ENCODE measurements around the gene MYOM1. TPM values are rescaled to one million over a fixed set of nuclear protein-coding genes. Genes with fewer than 3 reads are reported as not detected.
A peak's percentile ranks its signal among the peaks of the same experiment; 100 is the strongest.

The MYOM1 gene
- total RNA-seq, 2 experiments from 2014 or later, result 1.0 to 1.3 TPM

DNA sequence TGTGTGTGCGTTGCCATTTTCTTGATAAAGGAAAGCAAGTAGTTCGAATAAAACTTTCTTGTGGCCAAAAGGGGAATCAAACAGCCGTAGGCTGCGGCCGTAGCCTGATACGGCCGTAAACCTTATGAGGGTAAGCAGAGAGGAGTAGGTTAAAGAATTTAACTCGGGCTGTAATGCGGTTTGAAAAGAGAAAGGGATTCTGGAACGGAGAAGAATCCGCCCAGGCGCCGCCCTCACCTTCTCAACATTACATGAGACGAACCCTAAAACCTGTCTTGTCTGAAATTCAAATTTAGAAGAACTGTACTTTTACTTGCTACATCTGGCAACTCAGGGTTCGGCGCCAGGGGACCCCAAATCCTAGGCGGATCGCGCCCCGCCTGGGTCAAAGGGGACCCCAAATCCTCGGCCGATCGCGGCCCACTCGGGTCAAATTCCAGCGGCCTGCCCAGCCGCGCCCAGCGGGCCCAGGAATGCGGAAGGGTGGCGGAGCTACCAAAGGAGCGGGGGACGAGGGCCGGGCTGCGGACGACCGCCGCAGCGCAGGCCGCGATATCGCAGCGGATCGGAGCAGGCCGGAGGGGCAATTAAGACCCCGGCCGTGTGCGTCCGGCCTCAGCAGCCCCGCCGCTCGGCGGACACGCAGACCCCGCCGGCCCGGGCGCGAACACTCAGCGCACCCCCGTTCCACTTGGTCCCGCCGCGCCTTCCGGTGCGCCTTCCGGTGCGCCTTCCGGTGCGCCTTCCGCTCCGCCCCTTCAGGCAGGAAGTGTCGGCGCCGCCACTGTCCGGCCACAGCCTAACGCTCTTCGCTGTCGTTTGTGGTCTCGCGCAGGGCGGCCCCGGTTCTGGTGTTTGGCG is 41.8 kb upstream of the MYOM1 start, which contains the start of gene MYL12B:
MYL12B (plus strand) TSS at position 761 of the 861 bp plus-strand sequence. CDS start 10,766 bp downstream, outside the sequence.
- peak within 1 kb of the TSS; percentile 99 for H3K27ac Mint-ChIP-seq

DNA sequence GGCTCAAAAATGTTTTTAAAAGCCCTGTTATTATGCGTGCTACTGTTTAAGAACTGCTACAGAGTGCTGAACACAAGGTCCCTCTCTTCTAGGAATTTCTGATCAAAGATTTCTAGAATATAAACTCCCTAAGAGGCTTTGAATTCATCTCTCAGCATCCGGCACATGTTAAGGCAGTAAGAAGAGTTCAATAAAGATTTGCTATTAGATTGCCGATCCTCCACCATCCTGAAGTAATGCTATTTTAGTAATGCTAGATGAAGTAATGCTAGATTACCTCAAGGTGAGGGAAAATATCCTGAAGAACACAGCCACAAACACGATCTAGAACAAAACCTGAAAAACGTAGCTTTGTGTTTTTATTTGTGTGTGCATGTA is 41.2 kb upstream of the MYOM1 start:
- CTCF ChIA-PET, result interaction anchor here (0.6 to 2.8 kb wide), 4 partner anchors 9 to 37 kb away, joined by 3 to 16 read pairs (median 6); partner anchors contain the start of gene MYL12A
- Mint-ChIP-seq H3K27ac (peak overlapping the region; percentile 99), H3K9me3 (no peaks in the 10 kb centered on the region), H3K27me3 (no peaks in the 10 kb centered on the region), H3K4me1 (ENCODE audit: low read depth) (peaks cover 57% of the 10 kb centered on the region), H3K4me3 (peak overlapping the region; percentile 91), H3K36me3 (ENCODE audit: low read depth) (peaks cover 37% of the 10 kb centered on the region)
- TF ChIP-seq, protein P1, sequence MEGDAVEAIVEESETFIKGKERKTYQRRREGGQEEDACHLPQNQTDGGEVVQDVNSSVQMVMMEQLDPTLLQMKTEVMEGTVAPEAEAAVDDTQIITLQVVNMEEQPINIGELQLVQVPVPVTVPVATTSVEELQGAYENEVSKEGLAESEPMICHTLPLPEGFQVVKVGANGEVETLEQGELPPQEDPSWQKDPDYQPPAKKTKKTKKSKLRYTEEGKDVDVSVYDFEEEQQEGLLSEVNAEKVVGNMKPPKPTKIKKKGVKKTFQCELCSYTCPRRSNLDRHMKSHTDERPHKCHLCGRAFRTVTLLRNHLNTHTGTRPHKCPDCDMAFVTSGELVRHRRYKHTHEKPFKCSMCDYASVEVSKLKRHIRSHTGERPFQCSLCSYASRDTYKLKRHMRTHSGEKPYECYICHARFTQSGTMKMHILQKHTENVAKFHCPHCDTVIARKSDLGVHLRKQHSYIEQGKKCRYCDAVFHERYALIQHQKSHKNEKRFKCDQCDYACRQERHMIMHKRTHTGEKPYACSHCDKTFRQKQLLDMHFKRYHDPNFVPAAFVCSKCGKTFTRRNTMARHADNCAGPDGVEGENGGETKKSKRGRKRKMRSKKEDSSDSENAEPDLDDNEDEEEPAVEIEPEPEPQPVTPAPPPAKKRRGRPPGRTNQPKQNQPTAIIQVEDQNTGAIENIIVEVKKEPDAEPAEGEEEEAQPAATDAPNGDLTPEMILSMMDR (IDR thresholded peaks at IDR 0.05), result no peak
- POLR2A ChIA-PET, result interaction anchor here (0.5 to 2.9 kb wide), 8 partner anchors 9 to 345 kb away, joined by 3 to 34 read pairs (median 4); partner anchors contain the start of gene MYL12A
- peak; percentile 1 for ATAC-seq
- intact Hi-C loops (cut with micrococcal nuclease), result loop anchor here (5.0 kb wide), 2 partner anchors 191 to 689 kb away; partner anchors contain the start of genes METTL4, NDC80 and TGIF1
- no peak for DNase-seq

More for the DNA sequence above, 41.8 kb upstream of the MYOM1 start, which contains the start of gene MYL12B:
- Mint-ChIP-seq H3K4me3 (peak within 1 kb of the TSS; percentile 91), H3K4me1 (ENCODE audit: low read depth) (peaks cover 59% of the 10 kb centered on the region), H3K36me3 (ENCODE audit: low read depth) (peaks cover 34% of the 10 kb centered on the region), H3K27me3 (no peaks in the 10 kb centered on the region), H3K9me3 (no peaks in the 10 kb centered on the region)
- intact Hi-C loops (cut with micrococcal nuclease), result loop anchor here (5.0 kb wide), 2 partner anchors 191 to 689 kb away; partner anchors contain the start of genes METTL4, NDC80 and TGIF1
- ATAC-seq (peak; percentile 81), DNase-seq (peak; percentile 85)
- CTCF ChIA-PET, result interaction anchor here (0.6 to 2.8 kb wide), 3 partner anchors 10 to 14 kb away, joined by 3 to 16 read pairs (median 8); partner anchors contain the start of gene MYL12A
- POLR2A ChIA-PET, result interaction anchor here (0.5 to 2.9 kb wide), 8 partner anchors 10 to 344 kb away, joined by 3 to 34 read pairs (median 4); partner anchors contain the start of gene MYL12A
- TF ChIP-seq, protein P1 (IDR thresholded peaks at IDR 0.05), result no peak

DNA sequence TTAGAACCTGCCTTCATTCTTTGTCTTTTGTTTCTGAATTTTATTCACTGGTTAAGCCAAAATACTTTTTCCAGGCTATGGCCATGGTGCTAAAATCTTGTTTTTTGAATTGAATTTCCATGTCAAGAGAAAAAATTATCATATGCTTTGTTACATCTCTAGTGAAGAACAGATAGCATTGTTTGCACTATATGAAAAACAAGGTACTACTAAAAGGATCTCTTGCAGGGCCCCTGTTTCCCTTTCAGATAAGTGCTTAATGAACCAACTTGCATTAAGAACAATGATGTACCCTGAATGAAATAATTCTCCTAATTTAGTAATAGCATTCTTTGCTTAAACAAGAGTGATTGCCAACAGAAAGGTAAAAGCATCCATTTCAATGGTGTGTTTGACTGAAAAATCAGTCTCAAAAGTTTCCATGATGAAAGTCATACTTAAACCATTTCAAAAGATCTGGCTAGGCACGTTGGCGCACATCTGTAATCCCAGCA is 37.9 kb upstream of the MYOM1 start:
- Mint-ChIP-seq H3K9me3 (no peaks in the 10 kb centered on the region), H3K4me3 (no peak overlapping the region), H3K36me3 (ENCODE audit: low read depth) (peaks cover 55% of the 10 kb centered on the region), H3K4me1 (ENCODE audit: low read depth) (peaks cover 64% of the 10 kb centered on the region), H3K27me3 (no peaks in the 10 kb centered on the region), H3K27ac (peak overlapping the region; percentile 63)
- ChIA-PET CTCF (no interaction called here), POLR2A (no interaction called here)
- DNase-seq (no peak), ATAC-seq (no peak)
- intact Hi-C loops (cut with micrococcal nuclease), result no loop called here
- TF ChIP-seq, protein P1 (IDR thresholded peaks at IDR 0.05), result no peak

DNA sequence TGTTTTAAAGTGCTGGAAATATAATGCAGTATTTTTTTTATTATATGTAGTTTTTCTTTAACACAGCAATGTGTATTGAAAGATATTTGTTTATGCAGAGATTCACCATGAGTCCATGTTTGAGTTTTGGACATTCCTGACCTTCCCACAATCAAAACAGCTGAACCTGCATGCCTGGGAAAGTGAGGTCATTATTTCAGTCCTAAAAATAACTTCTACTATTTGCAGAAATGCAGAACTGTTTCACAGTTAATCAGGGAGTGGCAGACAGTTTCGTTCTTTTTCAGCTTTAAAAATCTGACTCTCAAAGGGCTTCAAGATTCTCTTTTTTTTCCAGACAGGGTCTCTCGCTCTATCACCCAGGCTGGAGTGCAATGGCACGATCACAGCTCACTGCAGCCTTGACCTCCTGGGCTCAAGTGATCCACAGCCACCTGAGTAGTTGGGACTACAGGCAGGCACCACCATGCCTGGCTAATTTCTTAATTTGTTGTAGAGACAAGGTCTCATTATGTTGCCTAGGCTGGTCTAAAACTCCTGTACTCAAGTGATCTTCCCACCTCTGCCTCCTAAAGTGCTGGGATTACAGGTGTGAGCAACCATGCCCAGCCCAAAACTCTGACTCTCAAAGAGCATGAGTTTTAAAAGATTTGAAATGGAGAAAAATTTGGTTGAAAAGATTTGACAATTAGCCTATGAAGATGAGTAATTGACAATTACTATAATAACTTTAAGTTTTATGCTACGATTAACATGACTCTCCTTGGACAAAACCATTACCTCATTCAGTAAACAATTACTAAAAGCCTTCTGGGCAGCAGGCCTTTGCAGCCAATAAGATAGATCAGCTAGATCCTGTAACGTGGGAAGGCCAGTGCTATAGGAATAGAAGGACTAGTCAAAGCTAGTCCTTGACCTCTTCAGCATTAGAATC is 37.2 kb upstream of the MYOM1 start:
- H3K27ac Mint-ChIP-seq, result peak overlapping the region; percentile 63
- H3K4me3 Mint-ChIP-seq, result no peak overlapping the region
- intact Hi-C loops (cut with micrococcal nuclease), result no loop called here
- no peaks in the 10 kb centered on the region for H3K27me3 Mint-ChIP-seq
- CTCF ChIA-PET, result interaction anchor here (0.8 to 2.3 kb wide), 4 partner anchors 11 to 409 kb away, joined by 3 to 8 read pairs (median 4); no protein-coding TSS in a partner anchor
- no peak for ATAC-seq
- POLR2A ChIA-PET, result no interaction called here
- no peaks in the 10 kb centered on the region for H3K9me3 Mint-ChIP-seq
- peaks cover 57% of the 10 kb centered on the region for H3K36me3 Mint-ChIP-seq (ENCODE audit: low read depth)
- TF ChIP-seq, protein P1 (IDR thresholded peaks at IDR 0.05), result no peak
- H3K4me1 Mint-ChIP-seq (ENCODE audit: low read depth), result peaks cover 70% of the 10 kb centered on the region
- DNase-seq, result no peak
